Measurements from ENCODE around the gene DDX47.

DNA sequence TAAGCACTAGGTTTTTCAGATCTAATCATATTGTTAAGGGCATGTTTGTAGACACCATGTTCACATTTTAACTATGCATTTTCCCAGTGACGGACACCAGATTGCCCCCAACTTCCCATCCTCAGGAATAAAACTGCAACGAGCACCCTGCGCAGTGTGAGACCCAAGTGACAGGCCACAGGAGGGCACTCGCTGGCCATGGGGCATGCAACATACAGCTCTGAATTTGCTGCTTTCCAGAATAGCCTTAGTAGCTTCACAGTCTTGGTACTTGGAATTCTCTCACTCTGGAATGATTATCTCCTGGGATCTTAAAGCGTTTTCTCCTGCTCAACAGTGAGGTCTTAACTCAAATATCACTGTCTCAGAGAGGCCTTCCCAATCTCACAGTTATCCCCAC is 972 bp upstream of the DDX47 start:
- TF ChIP-seq CTCF (IDR thresholded peaks at IDR 0.05; ENCODE audit: low read length): no peak
- TF ChIP-seq EZH2 (IDR thresholded peaks at IDR 0.05; ENCODE audit: borderline replicate concordance, low read length): no peak

Measured in OCI-LY1 (cell line).